ENCODE data around the gene JAZF1.

The JAZF1 gene

DNA sequence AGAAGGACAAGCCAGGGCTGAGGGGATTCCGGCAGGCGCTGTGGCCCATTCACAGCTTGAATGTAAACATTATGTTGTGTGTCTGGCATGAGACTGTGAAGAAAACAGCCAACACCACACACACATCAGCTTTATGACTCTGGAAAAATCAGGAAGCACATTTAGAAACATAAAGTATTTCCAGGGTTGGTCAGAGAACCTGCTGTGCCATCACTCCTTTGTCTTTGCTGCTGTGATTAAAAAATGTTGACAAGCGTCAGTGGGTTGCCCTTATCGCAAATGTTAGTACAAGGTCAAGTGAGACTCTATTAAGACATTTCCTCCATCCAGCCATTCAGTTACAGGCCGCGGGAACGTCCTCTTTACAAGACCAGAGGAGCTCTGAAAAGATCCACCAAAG, 345.2 kb downstream of the JAZF1 start:
- DNase-seq (ENCODE audit: low spot score): no peak

GRCh38 chr7:27834179-27834921, 346.2 kb downstream of the JAZF1 start:
- DNase-seq (ENCODE audit: low spot score): no peak

GRCh38 chr7:27826357-27826756, 354.2 kb downstream of the JAZF1 start:
- no peak for DNase-seq (ENCODE audit: low spot score)

DNA sequence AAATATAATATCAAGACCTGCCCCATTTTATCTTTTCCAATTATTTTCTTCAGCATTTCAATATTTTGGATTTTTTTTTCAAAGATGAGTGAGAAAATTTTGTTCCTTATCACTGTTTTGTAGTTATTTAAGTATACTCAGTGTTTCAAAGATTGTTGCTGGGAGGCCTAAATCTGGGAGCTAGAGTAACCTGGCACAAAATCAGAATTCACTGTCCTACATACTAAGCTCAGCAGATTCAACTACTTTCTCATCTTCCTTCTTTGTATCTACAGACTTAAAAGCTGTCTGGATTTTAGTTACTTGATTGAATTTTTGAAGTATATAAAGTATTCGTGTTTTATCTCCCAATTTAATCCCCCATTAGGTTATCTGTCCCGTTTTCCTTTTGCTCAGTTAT, 354.7 kb downstream of the JAZF1 start:
- DNase-seq (ENCODE audit: low spot score): no peak

DNA sequence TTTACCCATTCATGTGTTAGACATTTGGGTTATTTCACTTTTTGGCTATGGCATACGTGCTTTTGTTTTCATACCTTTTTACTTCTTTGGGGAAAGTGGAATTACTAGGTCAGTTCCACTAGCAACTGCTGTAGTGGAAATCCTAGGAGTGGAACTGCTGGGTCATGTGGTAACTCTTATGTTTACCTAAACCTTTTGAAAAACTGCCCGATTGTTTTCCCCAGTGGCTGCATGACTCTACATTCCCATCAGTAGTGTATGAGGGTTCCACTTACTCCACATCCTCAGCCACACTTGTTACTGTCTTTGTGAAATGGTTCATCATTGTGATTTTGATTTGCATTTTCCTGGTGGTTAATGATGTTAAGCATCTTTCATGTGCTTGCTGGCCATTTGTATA, 358.4 kb downstream of the JAZF1 start:
- DNase-seq (ENCODE audit: low spot score): no peak

DNA sequence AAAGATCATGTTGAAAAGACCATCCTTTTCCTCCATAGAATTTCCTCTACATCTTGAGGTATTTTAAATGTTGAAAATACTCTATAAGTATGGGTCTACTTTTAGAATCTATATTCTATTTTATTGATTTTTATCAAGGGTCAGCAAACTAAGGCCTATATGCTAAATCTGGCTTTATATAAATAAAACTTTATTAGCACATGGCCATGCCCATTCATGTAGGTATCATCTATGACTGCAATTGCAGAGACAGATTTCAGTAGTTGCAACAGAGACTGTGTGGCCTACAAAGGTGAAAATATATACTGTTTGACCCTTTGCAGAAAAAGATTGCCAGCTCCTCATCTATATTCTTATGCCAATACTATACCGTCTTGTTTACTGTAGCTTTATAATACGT, 367.9 kb downstream of the JAZF1 start:
- no peak for DNase-seq (ENCODE audit: low spot score)

DNA sequence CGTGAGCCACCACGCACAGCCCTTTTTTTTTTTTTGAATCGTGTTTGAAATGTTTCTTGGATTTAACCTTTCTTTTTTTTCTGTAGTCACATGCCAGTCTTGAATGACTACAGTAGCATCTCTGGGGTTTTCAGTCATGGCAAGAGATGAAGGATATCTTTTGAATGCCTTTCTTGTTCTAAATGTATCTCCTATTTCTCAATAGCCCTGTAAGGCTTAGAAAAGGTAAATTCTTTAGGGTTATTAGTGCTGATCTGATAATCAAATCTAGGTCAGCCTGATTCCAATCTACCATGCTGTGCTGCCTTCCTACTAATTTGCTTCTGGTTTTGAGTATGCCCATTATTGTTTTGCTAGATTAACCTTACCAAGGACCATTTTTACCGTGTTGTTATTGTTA, 370.4 kb downstream of the JAZF1 start:
- no peak for DNase-seq (ENCODE audit: low spot score)

- DNase-seq (ENCODE audit: low spot score): peak; percentile 45
Observed at GRCh38 chr7:27808626-27809025, 372.0 kb downstream of the JAZF1 start.

- no peak for DNase-seq (ENCODE audit: low spot score)
Observed at GRCh38 chr7:27804139-27804538, 376.5 kb downstream of the JAZF1 start.

GRCh38 chr7:27802999-27803398, 377.6 kb downstream of the JAZF1 start:
- DNase-seq (ENCODE audit: low spot score): no peak

DNA sequence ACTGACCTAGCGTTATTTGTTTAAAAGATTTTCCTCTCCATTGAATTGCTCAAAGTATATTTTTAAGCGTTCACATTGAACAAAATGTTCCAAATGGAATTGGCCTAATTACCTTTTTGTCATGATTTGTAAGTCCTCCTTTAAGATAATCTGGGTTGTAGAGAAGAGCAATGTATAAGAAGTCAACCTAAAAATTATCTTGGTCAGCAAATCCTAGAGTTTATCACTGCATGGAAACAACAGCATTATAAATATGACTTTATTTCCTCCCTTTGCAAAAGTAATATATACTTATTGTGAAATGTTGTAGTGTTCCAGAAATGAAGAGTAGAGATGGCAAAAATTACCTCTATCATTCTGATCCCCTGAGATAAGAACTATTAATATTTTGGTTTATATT, 381.4 kb downstream of the JAZF1 start:
- no peak for DNase-seq (ENCODE audit: low spot score)

GRCh38 chr7:27795977-27796376, 384.6 kb downstream of the JAZF1 start:
- no peak for DNase-seq (ENCODE audit: low spot score)

DNA sequence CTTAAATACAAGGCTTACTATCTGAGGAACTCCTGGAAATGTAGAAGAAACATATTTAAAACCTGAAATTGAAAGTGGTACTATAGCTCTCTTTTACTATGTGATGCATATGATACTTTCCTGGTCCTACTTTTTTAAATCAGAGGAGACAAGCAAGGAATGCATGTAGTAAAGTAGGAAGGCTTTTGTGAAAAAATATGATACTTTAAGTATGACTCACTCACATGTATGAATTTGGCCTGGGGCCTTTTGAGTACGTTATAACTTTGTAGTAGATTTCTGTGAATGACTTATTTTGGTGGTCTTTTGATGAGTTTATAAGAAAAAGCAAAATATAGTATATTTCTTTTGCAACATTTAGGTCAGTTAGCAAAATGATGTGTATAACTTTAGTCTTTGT, 386.8 kb downstream of the JAZF1 start:
- DNase-seq (ENCODE audit: low spot score): no peak

DNA sequence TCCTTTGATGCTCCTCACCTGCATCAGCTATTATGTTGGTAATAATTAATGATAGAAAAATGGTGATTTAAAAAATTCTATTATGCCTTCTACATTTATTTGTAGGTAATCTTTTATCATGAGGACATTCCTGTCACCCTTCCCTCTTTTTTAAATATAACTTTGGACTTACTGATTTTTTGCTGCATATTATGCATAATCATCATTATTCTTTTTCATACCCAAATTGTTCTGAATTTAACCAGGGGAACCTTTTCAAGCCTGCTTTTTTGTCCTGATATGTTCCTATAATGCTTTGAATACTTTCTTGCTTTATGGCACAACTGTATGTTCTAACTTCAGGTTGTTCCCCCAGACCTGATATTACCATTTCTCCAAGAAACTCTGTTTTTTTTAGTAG, 392.2 kb downstream of the JAZF1 start:
- DNase-seq (ENCODE audit: low spot score): no peak

- peak; percentile 44 for DNase-seq (ENCODE audit: low spot score)
Observed at GRCh38 chr7:27784399-27785053, 396.1 kb downstream of the JAZF1 start.

GRCh38 chr7:27782849-27783248, 397.7 kb downstream of the JAZF1 start:
- peak; percentile 8 for DNase-seq (ENCODE audit: low spot score)

DNA sequence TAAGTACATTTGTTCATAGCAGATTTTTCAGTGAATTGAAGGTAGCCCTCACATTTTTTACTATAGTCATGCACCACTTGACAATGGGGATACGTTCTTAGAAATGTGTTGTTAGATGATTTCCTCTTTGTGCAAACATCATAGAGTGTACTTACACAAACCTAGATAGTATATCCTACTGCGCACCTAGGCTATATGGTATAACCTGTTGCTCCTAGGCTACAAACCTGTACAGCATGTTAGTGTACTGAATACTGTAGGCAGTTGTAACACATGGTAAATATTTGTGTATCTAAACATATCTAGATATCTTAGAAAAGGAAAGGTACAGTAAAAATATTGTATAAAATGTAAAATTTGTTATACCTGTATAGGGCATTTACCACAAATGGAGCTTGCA, 399.4 kb downstream of the JAZF1 start:
- DNase-seq (ENCODE audit: low spot score): no peak

All from AG20443 (cell line).